BLaER1 (cell line): ENCODE results near the gene FREM2.

Experiments
- H3K27ac ChIP-seq: shearing (Covaris generic); formaldehyde crosslinking; 2 replicates; pipeline ENCODE4 v1.8.1; 2022
- H3K27me3 ChIP-seq: shearing (Covaris generic); formaldehyde crosslinking; 2 replicates; pipeline ENCODE4 v1.8.1; 2022
- H3K36me3 ChIP-seq: shearing (Covaris generic); formaldehyde crosslinking; 2 replicates; pipeline ENCODE4 v1.8.1; 2022
- H3K4me1 ChIP-seq: shearing (Covaris generic); formaldehyde crosslinking; 2 replicates; pipeline ENCODE4 v1.8.1; 2022
- H3K4me2 ChIP-seq: shearing (Covaris generic); formaldehyde crosslinking; 2 replicates; pipeline ENCODE4 v1.8.1; 2022
- H3K4me3 ChIP-seq: shearing (Covaris generic); formaldehyde crosslinking; 2 replicates; pipeline ENCODE4 v1.8.1; 2022
- H3K9ac ChIP-seq: shearing (Covaris generic); formaldehyde crosslinking; 2 replicates; pipeline ENCODE4 v1.8.1; 2022
- H3K9me3 ChIP-seq: shearing (Covaris generic); formaldehyde crosslinking; 2 replicates; pipeline ENCODE4 v1.8.1; 2022
- H4K20me1 ChIP-seq: shearing (Covaris generic); formaldehyde crosslinking; 2 replicates; pipeline ENCODE4 v1.8.1; 2022
- Cebpa-rat ChIP-seq: shearing (Covaris generic); IDR thresholded peaks from 2 replicates; pipeline ENCODE4 v1.8.1; 2022

Gene FREM2

GRCh38 chr13:38661010-38661675 is 25.7 kb upstream of the FREM2 start:
- H3K9ac ChIP-seq, result no peak overlapping the region
- no peaks in the 10 kb centered on the region for H3K4me1 ChIP-seq
- no peak overlapping the region for H3K27ac ChIP-seq
- H3K27me3 ChIP-seq, result no peaks in the 10 kb centered on the region
- no peak overlapping the region for H3K4me3 ChIP-seq
- no peaks in the 10 kb centered on the region for H4K20me1 ChIP-seq
- no peaks in the 10 kb centered on the region for H3K9me3 ChIP-seq
- no peaks in the 10 kb centered on the region for H3K36me3 ChIP-seq
- H3K4me2 ChIP-seq, result no peak overlapping the region
- no peak for TF ChIP-seq Cebpa-rat

- Histone ChIP-seq H3K4me1 (no peaks in the 10 kb centered on the region), H3K4me3 (no peak overlapping the region), H3K4me2 (no peak overlapping the region), H3K9ac (no peak overlapping the region), H3K36me3 (no peaks in the 10 kb centered on the region), H3K9me3 (no peaks in the 10 kb centered on the region), H4K20me1 (no peaks in the 10 kb centered on the region), H3K27ac (no peak overlapping the region), H3K27me3 (no peaks in the 10 kb centered on the region)
- no peak for TF ChIP-seq Cebpa-rat
Observed at GRCh38 chr13:38662362-38662761, 24.5 kb upstream of the FREM2 start.

- H3K27ac ChIP-seq, result no peak overlapping the region
- H4K20me1 ChIP-seq, result no peaks in the 10 kb centered on the region
- no peak overlapping the region for H3K4me2 ChIP-seq
- H3K27me3 ChIP-seq, result no peaks in the 10 kb centered on the region
- TF ChIP-seq Cebpa-rat, result no peak
- H3K4me1 ChIP-seq, result no peaks in the 10 kb centered on the region
- H3K36me3 ChIP-seq, result no peaks in the 10 kb centered on the region
- H3K9ac ChIP-seq, result no peak overlapping the region
- H3K9me3 ChIP-seq, result no peaks in the 10 kb centered on the region
- no peak overlapping the region for H3K4me3 ChIP-seq
Observed at GRCh38 chr13:38664906-38665305, 22.0 kb upstream of the FREM2 start.

- no peaks in the 10 kb centered on the region for H3K9me3 ChIP-seq
- H3K4me2 ChIP-seq, result no peak overlapping the region
- no peaks in the 10 kb centered on the region for H4K20me1 ChIP-seq
- H3K4me3 ChIP-seq, result no peak overlapping the region
- no peak for TF ChIP-seq Cebpa-rat
- H3K27me3 ChIP-seq, result no peaks in the 10 kb centered on the region
- no peak overlapping the region for H3K27ac ChIP-seq
- H3K4me1 ChIP-seq, result no peaks in the 10 kb centered on the region
- no peak overlapping the region for H3K9ac ChIP-seq
- no peaks in the 10 kb centered on the region for H3K36me3 ChIP-seq
Observed at GRCh38 chr13:38667526-38668109, 19.3 kb upstream of the FREM2 start.

- Histone ChIP-seq H4K20me1 (no peaks in the 10 kb centered on the region), H3K9me3 (no peaks in the 10 kb centered on the region), H3K4me3 (no peak overlapping the region), H3K36me3 (no peaks in the 10 kb centered on the region), H3K9ac (no peak overlapping the region), H3K27ac (no peak overlapping the region), H3K4me1 (no peaks in the 10 kb centered on the region), H3K4me2 (no peak overlapping the region), H3K27me3 (no peaks in the 10 kb centered on the region)
- TF ChIP-seq Cebpa-rat, result no peak
Observed at GRCh38 chr13:38669234-38669964, 17.5 kb upstream of the FREM2 start.

- TF ChIP-seq Cebpa-rat, result no peak
- Histone ChIP-seq H3K27me3 (no peaks in the 10 kb centered on the region), H3K9ac (no peak overlapping the region), H3K36me3 (no peaks in the 10 kb centered on the region), H3K4me1 (no peaks in the 10 kb centered on the region), H3K4me3 (no peak overlapping the region), H3K9me3 (no peaks in the 10 kb centered on the region), H4K20me1 (no peaks in the 10 kb centered on the region), H3K4me2 (no peak overlapping the region), H3K27ac (no peak overlapping the region)
Observed at GRCh38 chr13:38670627-38671026, 16.2 kb upstream of the FREM2 start.

- no peaks in the 10 kb centered on the region for H3K9me3 ChIP-seq
- H3K27me3 ChIP-seq, result no peaks in the 10 kb centered on the region
- H3K36me3 ChIP-seq, result no peaks in the 10 kb centered on the region
- H3K4me3 ChIP-seq, result no peak overlapping the region
- no peak overlapping the region for H3K9ac ChIP-seq
- no peak for TF ChIP-seq Cebpa-rat
- H3K27ac ChIP-seq, result no peak overlapping the region
- no peak overlapping the region for H3K4me2 ChIP-seq
- H3K4me1 ChIP-seq, result no peaks in the 10 kb centered on the region
- no peaks in the 10 kb centered on the region for H4K20me1 ChIP-seq
Observed at GRCh38 chr13:38671980-38672379, 14.9 kb upstream of the FREM2 start.

- H3K4me1 ChIP-seq, result no peaks in the 10 kb centered on the region
- no peak overlapping the region for H3K4me2 ChIP-seq
- no peak overlapping the region for H3K27ac ChIP-seq
- H3K4me3 ChIP-seq, result no peak overlapping the region
- H3K36me3 ChIP-seq, result no peaks in the 10 kb centered on the region
- H3K9me3 ChIP-seq, result no peaks in the 10 kb centered on the region
- H3K9ac ChIP-seq, result no peak overlapping the region
- no peaks in the 10 kb centered on the region for H4K20me1 ChIP-seq
- H3K27me3 ChIP-seq, result no peaks in the 10 kb centered on the region
- TF ChIP-seq Cebpa-rat, result no peak
Observed at GRCh38 chr13:38674208-38674607, 12.7 kb upstream of the FREM2 start.

GRCh38 chr13:38680912-38681311 is 6.0 kb upstream of the FREM2 start:
- TF ChIP-seq Cebpa-rat, result no peak
- no peak overlapping the region for H3K4me2 ChIP-seq
- no peaks in the 10 kb centered on the region for H3K27me3 ChIP-seq
- H3K4me1 ChIP-seq, result no peaks in the 10 kb centered on the region
- H3K36me3 ChIP-seq, result no peaks in the 10 kb centered on the region
- no peak overlapping the region for H3K9ac ChIP-seq
- H3K27ac ChIP-seq, result no peak overlapping the region
- H4K20me1 ChIP-seq, result no peaks in the 10 kb centered on the region
- H3K9me3 ChIP-seq, result no peaks in the 10 kb centered on the region
- H3K4me3 ChIP-seq, result no peak overlapping the region

- H3K4me2 ChIP-seq, result no peak overlapping the region
Observed at GRCh38 chr13:38684714-38685113, 2.2 kb upstream of the FREM2 start.

More at GRCh38 chr13:38684714-38685113, 2.2 kb upstream of the FREM2 start:
- TF ChIP-seq Cebpa-rat, result no peak
- Histone ChIP-seq H3K4me3 (no peak overlapping the region), H3K9ac (no peak overlapping the region), H3K27me3 (no peaks in the 10 kb centered on the region), H3K9me3 (peaks cover 29% of the 10 kb centered on the region), H3K36me3 (no peaks in the 10 kb centered on the region), H3K27ac (no peak overlapping the region), H4K20me1 (no peaks in the 10 kb centered on the region), H3K4me1 (no peaks in the 10 kb centered on the region)
